Measurements from ENCODE around the gene PTRH1. TPM values are rescaled to one million over a fixed set of nuclear protein-coding genes. Genes with fewer than 3 reads are reported as not detected.

Gene PTRH1
- total and polyA plus RNA-seq, 2 of the 13 experiments (the other 11 are each of a cell fraction or from before 2014, with no cell fraction given): 4.0 to 10.4 TPM

DNA sequence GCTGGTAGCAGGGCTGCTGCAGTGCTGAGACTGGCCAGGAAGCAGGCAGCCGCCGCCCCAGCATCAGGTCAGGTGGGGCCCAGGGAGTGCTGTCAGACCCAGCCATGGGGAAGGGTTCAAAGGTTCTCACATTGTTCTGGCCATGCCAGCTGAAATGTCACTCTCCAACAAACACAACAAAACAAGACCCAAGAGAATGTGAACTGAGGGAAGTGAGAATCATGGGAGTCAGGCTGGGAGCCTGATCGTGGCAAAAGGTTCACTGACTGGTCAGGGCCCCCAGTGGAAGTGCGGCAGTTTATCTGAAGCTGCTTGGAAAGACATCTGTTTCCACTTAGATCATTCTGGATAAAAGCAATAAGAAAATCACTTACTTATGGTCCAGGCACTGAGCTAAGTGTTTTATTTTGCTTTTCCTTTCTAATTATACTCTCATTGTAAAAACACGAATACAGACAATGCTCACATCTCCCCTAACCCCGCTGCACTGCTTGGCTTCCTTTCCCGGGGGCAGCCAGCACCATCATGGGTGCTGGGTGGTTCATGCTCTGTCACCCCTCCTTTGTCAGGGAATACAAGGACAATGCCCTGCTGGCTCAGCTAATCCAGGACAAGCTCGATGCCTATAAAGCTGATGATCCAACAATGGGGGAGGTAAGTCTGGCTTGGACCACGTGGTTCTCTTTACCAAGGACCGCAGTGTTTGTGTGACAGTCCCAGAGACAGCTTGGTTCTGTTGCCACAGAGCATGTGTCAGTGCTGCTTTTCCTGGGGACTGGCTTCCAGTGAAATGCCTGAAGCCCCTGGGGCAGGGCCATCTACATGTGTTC is 50.6 kb downstream of the PTRH1 start (continued):
- TF ChIP-seq, protein P1, sequence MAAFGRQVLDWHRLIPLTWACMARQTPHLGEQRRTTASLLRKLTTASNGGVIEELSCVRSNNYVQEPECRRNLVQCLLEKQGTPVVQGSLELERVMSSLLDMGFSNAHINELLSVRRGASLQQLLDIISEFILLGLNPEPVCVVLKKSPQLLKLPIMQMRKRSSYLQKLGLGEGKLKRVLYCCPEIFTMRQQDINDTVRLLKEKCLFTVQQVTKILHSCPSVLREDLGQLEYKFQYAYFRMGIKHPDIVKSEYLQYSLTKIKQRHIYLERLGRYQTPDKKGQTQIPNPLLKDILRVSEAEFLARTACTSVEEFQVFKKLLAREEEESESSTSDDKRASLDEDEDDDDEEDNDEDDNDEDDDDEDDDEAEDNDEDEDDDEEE (CRISPR knock-in tag; IDR thresholded peaks at IDR 0.05): 0 out of 2 replicates have a peak, but pooled peaks have one; percentile 41
- TF ChIP-seq ZNF567 (CRISPR knock-in tag; IDR thresholded peaks at IDR 0.05; ENCODE audit: borderline replicate concordance) (no peak), HNRNPL (IDR thresholded peaks at IDR 0.05; ENCODE audit: low read depth, low read length) (no peak), SP5 (CRISPR knock-in tag; IDR thresholded peaks at IDR 0.05; ENCODE audit: borderline replicate concordance, low read depth) (no peak), ZNF703 (CRISPR knock-in tag; IDR thresholded peaks at IDR 0.05; ENCODE audit: borderline replicate concordance) (no peak), YEATS2 (CRISPR knock-in tag; IDR thresholded peaks at IDR 0.05; ENCODE audit: borderline replicate concordance) (no peak; the same call in 1 of the 2 replicates), RBM22 (optimal IDR thresholded peaks at IDR 0.05; ENCODE audit: low read length) (no peak), ZNF383 (CRISPR knock-in tag; IDR thresholded peaks at IDR 0.05; ENCODE audit: borderline replicate concordance) (no peak), USF2 (IDR thresholded peaks at IDR 0.05; ENCODE audit: low read depth, low read length) (peak; percentile 38; the same call in 1 of the 2 replicates), USF2 (CRISPR knock-in tag; IDR thresholded peaks at IDR 0.05; ENCODE audit: borderline replicate concordance) (no peak), ZNF616 (CRISPR knock-in tag; IDR thresholded peaks at IDR 0.05; ENCODE audit: low read depth) (no peak), MBNL3 (CRISPR knock-in tag; conservative IDR thresholded peaks at IDR 0.05) (no peak), ZNF737 (CRISPR knock-in tag; IDR thresholded peaks at IDR 0.05; ENCODE audit: borderline replicate concordance) (no peak), TCF12 (IDR thresholded peaks at IDR 0.05) (no peak), TCF12 (CRISPR knock-in tag; IDR thresholded peaks at IDR 0.05) (no peak), MED8 (CRISPR knock-in tag; IDR thresholded peaks at IDR 0.05; ENCODE audit: insufficient replicate concordance) (no peak), ZNF317 (CRISPR knock-in tag; IDR thresholded peaks at IDR 0.05) (no peak), RAD51 (IDR thresholded peaks at IDR 0.05; ENCODE audit: borderline replicate concordance) (no peak), TARDBP (CRISPR knock-in tag; IDR thresholded peaks at IDR 0.05) (no peak), ZNF180 (CRISPR knock-in tag; IDR thresholded peaks at IDR 0.05; ENCODE audit: borderline replicate concordance, low read depth) (no peak), ZNF431 (CRISPR knock-in tag; IDR thresholded peaks at IDR 0.05; ENCODE audit: borderline replicate concordance, low read depth) (no peak), ZNF781 (CRISPR knock-in tag; IDR thresholded peaks at IDR 0.05; ENCODE audit: borderline replicate concordance, not compliant biosample characterization) (no peak), AKAP8 (CRISPR knock-in tag; IDR thresholded peaks at IDR 0.05) (no peak), ZNF121 (CRISPR knock-in tag; IDR thresholded peaks at IDR 0.05) (no peak)
- TF ChIP-seq, protein P2, sequence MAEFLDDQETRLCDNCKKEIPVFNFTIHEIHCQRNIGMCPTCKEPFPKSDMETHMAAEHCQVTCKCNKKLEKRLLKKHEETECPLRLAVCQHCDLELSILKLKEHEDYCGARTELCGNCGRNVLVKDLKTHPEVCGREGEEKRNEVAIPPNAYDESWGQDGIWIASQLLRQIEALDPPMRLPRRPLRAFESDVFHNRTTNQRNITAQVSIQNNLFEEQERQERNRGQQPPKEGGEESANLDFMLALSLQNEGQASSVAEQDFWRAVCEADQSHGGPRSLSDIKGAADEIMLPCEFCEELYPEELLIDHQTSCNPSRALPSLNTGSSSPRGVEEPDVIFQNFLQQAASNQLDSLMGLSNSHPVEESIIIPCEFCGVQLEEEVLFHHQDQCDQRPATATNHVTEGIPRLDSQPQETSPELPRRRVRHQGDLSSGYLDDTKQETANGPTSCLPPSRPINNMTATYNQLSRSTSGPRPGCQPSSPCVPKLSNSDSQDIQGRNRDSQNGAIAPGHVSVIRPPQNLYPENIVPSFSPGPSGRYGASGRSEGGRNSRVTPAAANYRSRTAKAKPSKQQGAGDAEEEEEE (CRISPR knock-in tag; IDR thresholded peaks at IDR 0.05; ENCODE audit: borderline replicate concordance): no peak
